ENCODE measurements around the gene ZNF598. TPM values are rescaled to one million over a fixed set of nuclear protein-coding genes. Genes with fewer than 3 reads are reported as not detected.

Gene ZNF598
- total and polyA plus RNA-seq, 2 of the 13 experiments (the other 11 are each of a cell fraction or from before 2014, with no cell fraction given) = 13.5 to 14.2 TPM

- TF ChIP-seq, protein P1, sequence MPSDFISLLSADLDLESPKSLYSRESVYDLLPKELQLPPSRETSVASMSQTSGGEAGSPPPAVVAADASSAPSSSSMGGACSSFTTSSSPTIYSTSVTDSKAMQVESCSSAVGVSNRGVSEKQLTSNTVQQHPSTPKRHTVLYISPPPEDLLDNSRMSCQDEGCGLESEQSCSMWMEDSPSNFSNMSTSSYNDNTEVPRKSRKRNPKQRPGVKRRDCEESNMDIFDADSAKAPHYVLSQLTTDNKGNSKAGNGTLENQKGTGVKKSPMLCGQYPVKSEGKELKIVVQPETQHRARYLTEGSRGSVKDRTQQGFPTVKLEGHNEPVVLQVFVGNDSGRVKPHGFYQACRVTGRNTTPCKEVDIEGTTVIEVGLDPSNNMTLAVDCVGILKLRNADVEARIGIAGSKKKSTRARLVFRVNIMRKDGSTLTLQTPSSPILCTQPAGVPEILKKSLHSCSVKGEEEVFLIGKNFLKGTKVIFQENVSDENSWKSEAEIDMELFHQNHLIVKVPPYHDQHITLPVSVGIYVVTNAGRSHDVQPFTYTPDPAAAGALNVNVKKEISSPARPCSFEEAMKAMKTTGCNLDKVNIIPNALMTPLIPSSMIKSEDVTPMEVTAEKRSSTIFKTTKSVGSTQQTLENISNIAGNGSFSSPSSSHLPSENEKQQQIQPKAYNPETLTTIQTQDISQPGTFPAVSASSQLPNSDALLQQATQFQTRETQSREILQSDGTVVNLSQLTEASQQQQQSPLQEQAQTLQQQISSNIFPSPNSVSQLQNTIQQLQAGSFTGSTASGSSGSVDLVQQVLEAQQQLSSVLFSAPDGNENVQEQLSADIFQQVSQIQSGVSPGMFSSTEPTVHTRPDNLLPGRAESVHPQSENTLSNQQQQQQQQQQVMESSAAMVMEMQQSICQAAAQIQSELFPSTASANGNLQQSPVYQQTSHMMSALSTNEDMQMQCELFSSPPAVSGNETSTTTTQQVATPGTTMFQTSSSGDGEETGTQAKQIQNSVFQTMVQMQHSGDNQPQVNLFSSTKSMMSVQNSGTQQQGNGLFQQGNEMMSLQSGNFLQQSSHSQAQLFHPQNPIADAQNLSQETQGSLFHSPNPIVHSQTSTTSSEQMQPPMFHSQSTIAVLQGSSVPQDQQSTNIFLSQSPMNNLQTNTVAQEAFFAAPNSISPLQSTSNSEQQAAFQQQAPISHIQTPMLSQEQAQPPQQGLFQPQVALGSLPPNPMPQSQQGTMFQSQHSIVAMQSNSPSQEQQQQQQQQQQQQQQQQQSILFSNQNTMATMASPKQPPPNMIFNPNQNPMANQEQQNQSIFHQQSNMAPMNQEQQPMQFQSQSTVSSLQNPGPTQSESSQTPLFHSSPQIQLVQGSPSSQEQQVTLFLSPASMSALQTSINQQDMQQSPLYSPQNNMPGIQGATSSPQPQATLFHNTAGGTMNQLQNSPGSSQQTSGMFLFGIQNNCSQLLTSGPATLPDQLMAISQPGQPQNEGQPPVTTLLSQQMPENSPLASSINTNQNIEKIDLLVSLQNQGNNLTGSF (CRISPR knock-in tag; IDR thresholded peaks at IDR 0.05) = no peak
- TF ChIP-seq ZNF572 (CRISPR knock-in tag; IDR thresholded peaks at IDR 0.05) (no peak), RFXAP (CRISPR knock-in tag; IDR thresholded peaks at IDR 0.05; ENCODE audit: borderline replicate concordance) (no peak), ZFP90 (CRISPR knock-in tag; IDR thresholded peaks at IDR 0.05; ENCODE audit: borderline replicate concordance) (no peak), ZNF496 (CRISPR knock-in tag; IDR thresholded peaks at IDR 0.05; ENCODE audit: insufficient replicate concordance) (no peak), ZNF768 (CRISPR knock-in tag; IDR thresholded peaks at IDR 0.05) (no peak), ATF5 (CRISPR knock-in tag; IDR thresholded peaks at IDR 0.05; ENCODE audit: low read depth) (no peak), KDM5A (IDR thresholded peaks at IDR 0.05; ENCODE audit: borderline replicate concordance, low read length) (no peak), ATAD3A (CRISPR knock-in tag; IDR thresholded peaks at IDR 0.05) (no peak), HIC2 (CRISPR knock-in tag; IDR thresholded peaks at IDR 0.05; ENCODE audit: low read depth) (no peak), DMAP1 (CRISPR knock-in tag; IDR thresholded peaks at IDR 0.05) (no peak), ZNF660 (CRISPR knock-in tag; IDR thresholded peaks at IDR 0.05; ENCODE audit: borderline replicate concordance, low read depth) (no peak), POLR2A (IDR thresholded peaks at IDR 0.05; ENCODE audit: insufficient read depth in 1 of 2, low read depth in 2 of 2, low read length in 2 of 2) (peak; percentile 23 to 33; a peak in 2 of 4 replicates), POLR2G (IDR thresholded peaks at IDR 0.05; ENCODE audit: low read depth, low read length) (peak; percentile 49; the same call in 1 of the 2 replicates), ZNF552 (CRISPR knock-in tag; IDR thresholded peaks at IDR 0.05; ENCODE audit: borderline replicate concordance) (no peak), SYNCRIP (IDR thresholded peaks at IDR 0.05; ENCODE audit: insufficient read depth, low read depth, low read length) (no peak), ZFY (CRISPR knock-in tag; IDR thresholded peaks at IDR 0.05) (no peak), ZNF235 (CRISPR knock-in tag; IDR thresholded peaks at IDR 0.05; ENCODE audit: borderline replicate concordance) (no peak), SRY (CRISPR knock-in tag; IDR thresholded peaks at IDR 0.05) (no peak), ZNF350 (CRISPR knock-in tag; IDR thresholded peaks at IDR 0.05; ENCODE audit: borderline replicate concordance, low read depth) (no peak)
- TF ChIP-seq, protein P2, sequence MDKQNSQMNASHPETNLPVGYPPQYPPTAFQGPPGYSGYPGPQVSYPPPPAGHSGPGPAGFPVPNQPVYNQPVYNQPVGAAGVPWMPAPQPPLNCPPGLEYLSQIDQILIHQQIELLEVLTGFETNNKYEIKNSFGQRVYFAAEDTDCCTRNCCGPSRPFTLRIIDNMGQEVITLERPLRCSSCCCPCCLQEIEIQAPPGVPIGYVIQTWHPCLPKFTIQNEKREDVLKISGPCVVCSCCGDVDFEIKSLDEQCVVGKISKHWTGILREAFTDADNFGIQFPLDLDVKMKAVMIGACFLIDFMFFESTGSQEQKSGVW (CRISPR knock-in tag; IDR thresholded peaks at IDR 0.05; ENCODE audit: borderline replicate concordance) = no peak
- TF ChIP-seq, protein P3, sequence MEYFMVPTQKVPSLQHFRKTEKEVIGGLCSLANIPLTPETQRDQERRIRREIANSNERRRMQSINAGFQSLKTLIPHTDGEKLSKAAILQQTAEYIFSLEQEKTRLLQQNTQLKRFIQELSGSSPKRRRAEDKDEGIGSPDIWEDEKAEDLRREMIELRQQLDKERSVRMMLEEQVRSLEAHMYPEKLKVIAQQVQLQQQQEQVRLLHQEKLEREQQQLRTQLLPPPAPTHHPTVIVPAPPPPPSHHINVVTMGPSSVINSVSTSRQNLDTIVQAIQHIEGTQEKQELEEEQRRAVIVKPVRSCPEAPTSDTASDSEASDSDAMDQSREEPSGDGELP (IDR thresholded peaks at IDR 0.05; ENCODE audit: borderline replicate concordance, low read depth) = peak; percentile 23; the same call in 1 of the 2 replicates
Measured at GRCh38 chr16:1982013-1982433, 27.6 kb downstream of the ZNF598 start (continued).

Measured in HepG2 (cell line).